Thyroid gland (tissue), 4 donors: ENCODE data around the gene FAM78B.

ENCODE experiments used
- CTCF ChIP-seq, 6 experiments: fragments of 200-600 bp in 3 of 6; fragments of 450-650 bp in 3 of 6; sonication (generic) in 3 of 6; IDR thresholded peaks; one replicate each; pipeline ENCODE4 v1.5.1; 2016 to 2019; ENCODE audit warnings: antibody characterized with exemption in 6 of 6, mild to moderate bottlenecking in 2 of 6, inconsistent platforms in 1 of 6, moderate library complexity in 1 of 6
- POLR2A ChIP-seq, 2 donors: fragments of 450-650 bp; IDR thresholded peaks; one replicate each; pipeline ENCODE4 v1.6.1; 2017; ENCODE audit warnings: antibody characterized with exemption in 2 of 2, mild to moderate bottlenecking in 2 of 2, moderate library complexity in 1 of 2

GRCh38 chr1:166190400-166190799, 23.6 kb upstream of the FAM78B start:
- no peak for TF ChIP-seq POLR2A (IDR thresholded peaks at IDR 0.05)
- TF ChIP-seq CTCF (IDR thresholded peaks at IDR 0.05), result no peak
